Stimulated activated CD8-positive, alpha-beta memory T cell treated with anti-CD3 and anti-CD28 coated beads, Interleukin-2, amount 100 ng/mL, for 48 hours (primary cell): ENCODE measurements around the gene KRTAP10-3.
"Not testable (repeated sequence)": the region's sequence is repeated elsewhere in the genome, so short reads cannot be mapped to it uniquely, and the experiment has no call there.

Experiments
- DNase-seq, 2 donors: peaks; one replicate each; pipeline ENCODE4 v3.0.0-alpha.2; 2020; ENCODE audit warnings: low read depth in 2 of 2

Gene KRTAP10-3, protein sequence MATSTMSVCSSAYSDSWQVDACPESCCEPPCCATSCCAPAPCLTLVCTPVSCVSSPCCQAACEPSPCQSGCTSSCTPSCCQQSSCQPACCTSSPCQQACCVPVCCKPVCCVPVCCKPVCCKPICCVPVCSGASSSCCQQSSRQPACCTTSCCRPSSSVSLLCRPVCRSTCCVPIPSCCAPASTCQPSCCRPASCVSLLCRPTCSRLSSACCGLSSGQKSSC

DNA sequence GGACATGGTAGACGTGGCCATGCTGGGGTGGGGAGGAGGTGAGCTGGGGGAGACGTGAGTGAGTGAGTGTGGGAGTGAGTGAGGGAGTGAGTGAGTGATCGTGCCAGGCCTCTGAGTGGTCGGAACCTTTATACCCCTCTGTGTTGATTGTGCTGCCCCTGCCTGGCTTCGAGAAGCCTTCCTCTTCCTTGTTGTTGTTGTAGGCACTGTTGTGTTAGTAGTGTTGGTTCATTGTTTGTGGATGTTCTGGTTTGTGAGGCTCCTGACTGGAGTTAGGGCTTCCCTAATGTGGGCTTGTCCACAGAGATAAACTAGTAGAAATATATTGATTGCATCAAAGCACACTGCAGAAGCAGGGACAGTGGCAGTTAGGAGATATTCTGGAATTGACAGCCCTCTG lies at the start of gene KRTAP10-3:
Gene KRTAP10-3 (minus strand): TSS at position 101 of the 400 bp plus-strand sequence. CDS start 80 bp downstream, at position 21.
- DNase-seq = no peak

DNA sequence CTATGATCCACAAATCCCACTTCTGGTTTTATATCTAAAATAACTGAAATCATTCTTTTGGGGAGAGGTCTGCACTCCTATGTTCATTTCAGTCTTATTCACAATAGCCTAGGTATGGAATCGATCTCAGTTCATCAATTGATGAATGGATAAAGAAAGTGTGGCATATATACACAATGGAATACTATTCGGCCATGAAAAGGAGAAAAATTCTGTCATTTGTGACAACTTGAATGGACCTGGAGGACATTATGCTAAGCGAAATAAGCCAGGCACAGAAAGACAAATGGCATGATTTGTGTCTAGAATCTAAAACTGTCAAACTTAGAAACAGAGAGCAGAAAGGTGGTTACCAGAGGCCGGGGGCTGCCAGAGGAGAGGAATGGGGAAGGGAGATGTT lies 47.9 kb upstream of the KRTAP10-3 start:
- no peak for DNase-seq

DNA sequence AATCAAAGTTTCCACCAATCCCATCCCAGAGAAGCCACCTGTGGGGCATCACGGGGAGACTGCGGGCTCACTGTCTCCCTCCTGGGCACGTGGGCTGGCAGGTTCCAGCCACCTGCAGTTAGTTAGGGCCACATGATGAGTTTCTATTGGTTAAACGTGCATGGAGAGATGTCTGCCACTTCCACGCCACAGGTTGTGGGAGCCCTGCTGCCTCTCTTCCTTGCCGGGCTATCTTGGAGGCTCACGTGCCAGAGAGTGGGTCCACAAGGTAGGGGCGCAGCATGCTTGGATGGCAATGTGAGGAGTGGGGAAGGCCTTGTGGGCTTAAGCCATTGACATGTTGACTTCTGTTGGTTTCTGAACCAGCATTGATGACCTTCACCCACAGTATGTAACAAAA lies 45.3 kb upstream of the KRTAP10-3 start:
- DNase-seq = no peak

DNA sequence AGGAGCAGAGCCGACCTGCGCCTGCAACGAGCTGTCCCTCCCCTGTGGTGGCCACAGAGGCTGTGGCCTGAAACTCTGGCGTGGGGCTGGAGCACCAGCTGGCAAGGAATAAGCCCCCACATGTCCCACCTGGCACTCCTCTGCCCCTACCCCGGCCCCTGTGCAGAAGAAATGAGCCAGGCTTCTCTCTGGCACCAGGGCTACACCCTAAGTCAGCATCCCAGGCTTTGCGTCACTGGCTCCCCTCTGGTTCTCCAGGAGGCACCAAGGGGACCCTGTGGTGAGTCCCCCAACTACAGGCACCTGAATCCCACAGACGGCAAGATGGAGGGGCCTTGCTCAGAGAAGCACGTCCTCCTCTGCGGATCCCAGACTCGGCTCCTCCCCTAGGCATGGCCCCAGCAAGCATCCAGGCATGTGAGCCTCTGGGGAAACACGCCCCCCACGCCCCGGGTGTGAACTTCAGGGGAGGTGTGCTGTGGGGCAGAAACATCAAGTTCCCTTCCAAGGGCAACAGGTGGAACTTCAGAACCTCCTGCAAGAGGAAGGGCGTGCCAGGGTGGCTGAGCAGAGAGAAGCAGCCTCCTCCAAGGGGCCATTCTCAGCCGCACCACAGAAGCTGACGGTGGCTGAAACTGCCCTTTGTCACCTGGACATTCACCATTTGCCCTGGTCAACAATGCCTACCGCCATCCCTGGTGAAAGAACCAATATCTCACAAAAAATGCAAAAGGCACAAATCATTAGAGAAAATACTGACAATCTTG lies 44.7 kb upstream of the KRTAP10-3 start:
- no peak for DNase-seq

DNA sequence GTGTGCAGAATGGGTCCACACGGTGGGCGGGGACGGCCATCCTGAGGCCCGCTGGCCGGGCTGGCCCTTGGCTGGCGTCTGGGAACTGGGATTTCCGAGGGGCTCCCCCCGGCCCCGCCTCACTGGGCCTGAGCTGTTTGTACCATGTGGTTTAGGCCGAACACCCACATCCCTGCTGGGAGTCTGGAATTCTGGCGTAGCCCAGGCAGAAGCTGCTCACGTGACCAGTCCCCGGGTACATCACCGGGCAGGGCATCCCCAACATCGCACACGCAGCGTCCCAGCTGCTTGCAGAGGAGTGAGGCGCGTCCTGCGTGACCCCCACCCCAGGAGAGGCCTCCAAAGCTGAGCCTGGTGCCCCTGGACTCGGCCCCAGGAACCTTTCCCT lies 43.9 kb upstream of the KRTAP10-3 start:
- DNase-seq = no peak

DNA sequence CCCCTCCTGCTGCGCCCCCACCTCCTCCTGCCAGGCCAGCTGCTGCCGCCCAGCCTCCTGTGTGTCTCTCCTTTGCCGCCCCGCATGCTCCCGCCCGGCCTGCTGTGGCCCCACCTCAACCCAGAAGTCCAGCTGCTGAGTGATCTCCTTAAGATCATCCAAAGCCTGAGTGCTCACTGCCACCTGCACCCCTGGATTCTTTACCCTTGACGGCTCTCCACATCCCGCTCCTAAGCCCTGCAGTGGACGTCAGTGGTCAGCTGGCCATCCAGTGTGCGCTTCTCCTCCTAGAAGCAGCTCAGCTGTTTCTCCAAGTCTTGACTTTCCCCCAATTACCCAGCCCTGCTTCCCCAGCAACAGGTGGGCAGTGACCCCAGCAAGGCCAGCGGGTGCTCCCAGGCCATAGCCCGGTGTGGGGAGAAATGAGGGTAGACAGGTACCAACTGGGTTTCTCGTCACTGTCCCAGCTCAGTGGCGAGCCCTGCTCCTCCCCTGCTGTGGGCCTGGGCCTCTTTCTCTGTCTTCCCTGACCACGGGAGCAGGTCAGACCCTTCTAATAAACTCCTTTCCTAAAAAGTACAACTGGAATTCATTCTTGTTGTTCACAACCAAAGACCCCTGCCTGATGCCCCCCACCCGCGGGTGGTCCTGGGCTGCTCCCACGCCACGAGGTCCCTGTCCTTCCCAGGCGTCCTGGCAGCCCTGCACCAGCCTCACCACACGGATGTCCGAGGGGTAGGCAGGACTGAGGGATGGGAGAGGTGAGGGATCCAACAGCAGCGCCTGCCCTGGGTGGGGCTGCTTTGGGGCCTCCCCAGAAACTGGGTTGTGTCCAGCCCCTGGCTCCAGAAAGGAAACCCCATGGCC lies 43.2 kb upstream of the KRTAP10-3 start:
- no peak for DNase-seq

DNA sequence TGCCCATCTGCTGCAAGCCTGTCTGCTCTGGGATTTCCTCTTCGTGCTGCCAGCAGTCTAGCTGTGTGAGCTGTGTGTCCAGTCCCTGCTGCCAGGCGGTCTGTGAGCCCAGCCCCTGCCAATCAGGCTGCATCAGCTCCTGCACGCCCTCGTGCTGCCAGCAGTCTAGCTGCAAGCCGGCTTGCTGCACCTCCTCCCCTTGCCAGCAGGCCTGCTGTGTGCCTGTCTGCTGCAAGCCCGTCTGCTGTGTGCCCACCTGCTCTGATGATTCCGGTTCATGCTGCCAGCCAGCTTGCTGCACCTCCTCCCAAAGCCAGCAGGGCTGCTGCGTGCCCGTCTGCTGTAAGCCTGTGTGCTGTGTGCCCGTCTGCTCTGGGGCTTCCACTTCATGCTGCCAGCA lies 42.5 kb upstream of the KRTAP10-3 start:
- DNase-seq = not testable (repeated sequence)

DNA sequence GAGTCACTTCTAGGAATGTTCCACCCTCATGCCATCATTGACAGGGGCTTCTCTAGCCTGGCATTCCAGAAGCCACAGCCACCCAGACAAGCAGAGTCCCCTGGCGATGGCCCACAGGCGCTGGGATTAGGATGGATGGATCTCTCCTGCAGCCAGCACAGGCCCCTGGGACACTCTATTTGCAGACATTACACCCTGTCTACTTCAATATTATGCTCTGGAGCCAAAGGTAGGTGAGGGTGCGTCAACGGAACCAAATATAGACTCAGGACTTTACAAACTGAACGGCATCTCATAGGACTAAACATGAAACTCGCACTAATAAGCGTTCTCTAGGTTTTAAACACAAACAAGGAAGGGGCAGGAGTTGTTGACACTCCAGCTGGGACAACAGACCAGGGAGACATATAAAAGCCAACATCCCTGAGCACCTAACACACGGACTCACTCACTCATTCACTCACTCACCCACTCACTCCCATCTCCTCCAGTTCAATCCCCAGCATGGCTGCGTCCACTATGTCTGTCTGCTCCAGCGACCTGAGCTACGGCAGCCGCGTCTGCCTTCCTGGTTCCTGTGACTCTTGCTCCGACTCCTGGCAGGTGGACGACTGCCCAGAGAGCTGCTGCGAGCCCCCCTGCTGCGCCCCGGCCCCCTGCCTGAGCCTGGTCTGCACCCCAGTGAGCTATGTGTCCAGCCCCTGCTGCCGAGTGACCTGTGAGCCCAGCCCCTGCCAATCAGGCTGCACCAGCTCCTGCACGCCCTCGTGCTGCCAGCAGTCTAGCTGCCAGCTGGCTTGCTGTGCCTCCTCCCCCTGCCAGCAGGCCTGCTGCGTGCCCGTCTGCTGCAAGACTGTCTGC lies 41.8 kb upstream of the KRTAP10-3 start, which contains the start of gene KRTAP10-7:
Gene KRTAP10-7 (plus strand): TSS at position 480 of the 861 bp plus-strand sequence. CDS start 25 bp downstream, at position 505.
- not testable (repeated sequence) for DNase-seq

DNA sequence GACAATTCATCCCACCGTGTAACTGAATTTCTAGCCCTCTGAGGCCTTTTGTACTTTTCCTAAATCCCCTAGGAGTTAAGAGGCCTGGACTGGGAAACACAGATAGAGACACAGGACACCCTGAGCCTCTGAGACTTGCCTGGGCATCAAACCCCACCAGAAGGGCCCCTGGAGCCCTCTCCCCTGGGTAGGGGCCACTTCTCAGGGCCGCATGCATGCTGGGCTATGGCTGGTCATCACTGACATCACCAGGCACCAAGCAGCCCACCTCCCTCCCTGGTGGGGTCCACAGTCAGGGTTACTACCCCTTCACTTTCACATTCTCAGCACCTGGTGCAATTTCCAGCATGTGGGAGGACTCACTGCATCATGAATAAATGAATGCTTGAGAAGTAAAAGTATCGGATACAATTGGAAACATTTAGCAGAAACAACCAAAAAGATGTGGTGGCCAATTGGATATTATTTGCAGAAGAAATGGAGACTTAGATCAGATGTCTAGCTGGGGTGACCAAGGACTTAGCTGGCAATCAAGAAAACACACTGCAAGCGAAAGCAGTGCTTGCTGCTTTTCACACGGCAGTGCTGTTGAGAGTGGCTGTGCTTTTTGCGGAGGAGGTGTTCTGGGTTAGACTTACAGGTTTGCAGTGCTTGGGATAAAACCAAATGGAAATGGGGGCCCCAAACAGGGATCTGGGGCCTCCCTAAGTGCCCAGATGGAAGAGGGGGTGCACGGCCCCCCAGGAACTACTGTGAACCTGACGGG lies 40.9 kb upstream of the KRTAP10-3 start:
- DNase-seq = no peak

DNA sequence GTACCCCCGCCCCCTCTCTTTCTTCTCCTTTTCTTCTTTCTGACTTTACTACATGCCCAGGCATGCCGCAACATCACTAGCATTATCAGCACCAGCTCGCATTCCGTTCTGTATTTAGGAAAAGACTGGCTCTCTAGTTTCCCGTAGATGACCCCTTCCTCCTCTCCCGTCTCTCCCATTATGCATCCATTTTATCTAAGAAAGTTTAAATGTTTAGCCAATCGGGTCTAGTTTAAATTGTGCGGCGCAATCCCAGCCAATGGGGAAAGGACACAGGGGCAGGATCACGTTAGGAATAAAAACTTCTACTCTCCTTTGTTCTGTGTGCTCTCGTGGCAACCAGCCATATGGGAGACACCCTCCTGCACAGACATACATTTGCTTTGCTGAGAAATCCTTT lies 39.5 kb upstream of the KRTAP10-3 start:
- DNase-seq = no peak

DNA sequence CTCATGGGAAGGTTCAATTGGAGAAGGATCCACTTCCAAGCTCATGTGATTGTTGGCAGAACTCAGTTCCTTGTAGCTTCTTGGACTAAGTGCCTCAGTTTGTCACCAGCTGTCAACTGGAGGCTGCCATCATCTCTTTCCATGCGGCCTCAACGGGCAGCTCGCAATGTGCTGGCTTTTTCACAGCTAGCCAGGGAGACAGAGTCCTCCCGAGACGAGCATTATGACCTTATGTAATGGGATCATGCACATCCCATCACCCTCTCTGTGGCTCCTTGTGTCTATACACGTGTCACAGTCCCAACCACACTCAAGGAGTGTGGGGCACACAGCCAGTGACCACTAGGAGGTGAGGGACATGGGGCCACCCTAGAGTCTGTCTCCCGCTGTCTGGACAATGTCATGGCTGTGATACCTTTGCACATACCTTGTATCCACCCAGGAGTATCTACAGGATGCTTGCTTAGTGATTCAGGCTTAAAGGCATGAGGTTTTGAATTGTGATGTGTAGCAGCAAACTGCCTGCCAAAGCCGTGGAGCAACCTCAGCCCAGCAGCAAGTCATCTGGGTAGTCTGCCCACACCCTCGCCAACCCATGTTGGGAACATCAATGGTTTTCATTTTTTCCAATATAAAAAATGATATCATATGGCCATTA lies 37.6 kb upstream of the KRTAP10-3 start:
- no peak for DNase-seq

DNA sequence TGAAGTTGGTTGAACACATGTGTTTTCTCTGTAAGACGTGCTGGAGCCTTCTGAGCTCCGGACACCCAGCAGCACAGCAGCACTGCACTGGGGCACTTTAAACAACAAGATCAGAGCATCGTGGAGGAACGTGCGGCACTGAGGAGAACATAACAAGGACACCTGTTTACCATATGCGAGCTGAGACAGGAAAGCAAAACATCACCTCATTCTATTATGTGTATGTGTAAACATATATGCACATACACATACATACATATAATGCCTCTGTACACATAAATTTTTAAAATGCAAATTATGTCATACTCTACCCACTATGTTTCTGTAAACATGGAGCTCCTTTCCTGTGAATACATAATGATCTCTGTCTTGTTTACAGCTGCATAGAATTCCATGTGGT lies 36.9 kb upstream of the KRTAP10-3 start:
- DNase-seq = no peak

DNA sequence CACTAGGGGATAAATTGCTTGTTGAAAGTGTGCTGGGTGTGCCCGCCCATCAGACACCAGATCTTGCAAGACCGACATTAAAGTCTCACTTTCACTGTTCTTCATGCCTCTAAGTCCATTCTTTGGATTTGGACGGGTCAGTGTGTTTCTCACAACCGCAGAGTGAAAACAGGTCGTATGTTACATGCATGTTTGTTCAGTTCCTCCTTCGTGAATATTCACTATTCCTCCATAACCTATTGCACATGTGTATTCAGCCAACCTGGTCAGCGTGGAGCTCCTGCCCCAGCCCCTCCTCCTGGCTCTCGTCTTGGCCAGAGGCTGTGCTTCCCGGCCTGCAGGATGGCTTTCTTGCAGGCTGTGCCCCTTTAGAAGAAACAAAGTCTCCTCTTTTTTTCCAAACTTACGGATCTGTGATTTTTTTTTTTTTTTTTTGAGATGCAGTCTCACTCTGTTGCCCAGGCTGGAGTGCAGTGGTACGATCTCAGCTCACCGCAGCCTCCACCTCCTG lies 35.9 kb upstream of the KRTAP10-3 start:
- no peak for DNase-seq

DNA sequence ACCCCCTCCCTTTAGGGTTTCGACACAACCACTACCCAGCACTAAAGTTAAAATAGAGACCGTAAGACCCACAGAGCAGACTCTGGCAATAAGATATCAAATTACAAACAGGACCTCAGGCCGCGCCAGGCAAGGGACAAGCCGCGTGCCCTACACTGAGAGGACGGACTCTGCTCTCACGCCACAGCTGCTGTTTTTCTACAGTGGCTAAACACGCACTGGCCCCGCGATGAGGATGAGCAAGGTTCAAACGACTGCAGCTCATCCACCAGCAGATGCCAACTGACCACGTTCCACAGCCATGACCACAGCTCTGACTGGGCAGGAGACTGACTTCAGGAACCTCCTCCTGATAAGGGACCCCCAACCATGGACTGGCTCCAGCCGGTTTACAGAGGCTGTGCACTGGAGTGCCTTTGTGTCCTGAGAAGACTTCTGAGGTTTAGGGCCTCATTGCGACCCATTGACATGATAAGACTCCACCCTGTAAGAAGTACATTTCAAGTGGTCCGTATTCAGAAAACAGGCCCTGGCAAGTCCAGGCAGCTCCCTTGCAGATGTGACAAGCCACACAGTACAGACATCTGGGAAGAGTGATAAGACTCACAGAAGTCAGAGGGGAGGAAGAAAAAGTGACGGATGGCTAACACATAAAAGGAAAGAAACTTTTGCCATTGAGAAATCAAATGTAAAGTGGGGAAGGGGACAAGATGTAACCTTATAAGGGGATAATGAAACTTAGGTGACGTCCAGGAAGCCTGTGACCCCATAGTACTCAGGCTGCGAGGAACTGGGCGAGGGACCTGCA lies 35.2 kb upstream of the KRTAP10-3 start:
- no peak for DNase-seq

DNA sequence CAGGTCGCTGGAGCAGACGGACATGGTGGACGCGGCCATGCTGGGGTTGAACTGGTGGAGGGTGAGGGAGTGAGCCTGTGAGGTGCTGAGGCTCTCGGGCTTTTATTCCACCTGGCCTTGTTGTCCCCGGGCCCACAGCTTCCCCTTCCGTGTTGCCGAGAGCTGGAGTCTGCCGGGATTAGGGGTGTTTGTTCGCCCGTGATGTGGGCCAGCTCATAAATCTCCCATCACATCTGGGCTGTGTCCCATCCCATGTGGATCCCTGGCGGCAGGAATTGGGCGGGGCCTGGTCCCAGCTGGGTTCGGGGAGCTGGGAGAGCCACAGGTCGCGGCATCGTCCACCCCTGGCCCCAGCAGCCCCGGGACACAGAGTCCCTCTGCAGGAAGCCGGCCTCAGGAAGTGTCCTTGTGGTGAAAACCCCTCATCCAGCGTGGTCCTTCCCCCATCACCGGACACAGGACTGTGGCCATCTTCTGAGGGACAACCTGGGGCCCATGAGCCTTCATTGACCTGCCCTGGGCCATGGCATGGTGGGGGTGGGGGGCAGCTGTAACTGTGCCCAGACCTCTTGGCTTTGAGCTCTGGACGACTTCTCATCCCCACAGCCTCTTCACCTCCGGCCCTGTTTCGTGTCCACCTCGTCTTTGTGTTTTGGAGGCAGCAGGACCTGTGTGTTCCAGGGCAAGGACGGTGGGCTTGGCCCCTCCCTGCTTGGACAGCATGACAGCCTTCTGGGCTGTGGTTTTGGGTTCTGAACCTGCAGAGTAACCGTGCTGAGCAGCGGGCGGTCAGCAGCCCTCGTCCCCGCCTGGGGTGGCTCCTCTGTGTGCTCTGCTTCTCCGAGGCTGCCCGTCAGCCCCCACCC lies 34.1 kb upstream of the KRTAP10-3 start, which contains the start of gene KRTAP10-6:
Gene KRTAP10-6 (minus strand): TSS at position 60 of the 866 bp plus-strand sequence. CDS start 21 bp downstream, at position 39.
- DNase-seq = no peak

DNA sequence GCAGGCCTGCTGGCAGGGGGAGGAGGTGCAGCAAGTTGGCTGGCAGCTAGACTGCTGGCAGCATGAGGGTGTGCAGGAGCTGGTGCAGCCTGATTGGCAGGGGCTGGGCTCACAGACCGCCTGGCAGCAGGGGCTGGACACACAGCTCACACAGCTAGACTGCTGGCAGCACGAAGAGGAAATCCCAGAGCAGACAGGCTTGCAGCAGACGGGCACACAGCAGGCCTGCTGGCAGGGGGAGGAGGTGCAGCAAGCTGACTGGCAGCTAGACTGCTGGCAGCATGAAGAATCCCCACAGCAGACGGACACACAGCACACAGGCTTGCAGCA lies 33.2 kb upstream of the KRTAP10-3 start:
- not testable (repeated sequence) for DNase-seq

DNA sequence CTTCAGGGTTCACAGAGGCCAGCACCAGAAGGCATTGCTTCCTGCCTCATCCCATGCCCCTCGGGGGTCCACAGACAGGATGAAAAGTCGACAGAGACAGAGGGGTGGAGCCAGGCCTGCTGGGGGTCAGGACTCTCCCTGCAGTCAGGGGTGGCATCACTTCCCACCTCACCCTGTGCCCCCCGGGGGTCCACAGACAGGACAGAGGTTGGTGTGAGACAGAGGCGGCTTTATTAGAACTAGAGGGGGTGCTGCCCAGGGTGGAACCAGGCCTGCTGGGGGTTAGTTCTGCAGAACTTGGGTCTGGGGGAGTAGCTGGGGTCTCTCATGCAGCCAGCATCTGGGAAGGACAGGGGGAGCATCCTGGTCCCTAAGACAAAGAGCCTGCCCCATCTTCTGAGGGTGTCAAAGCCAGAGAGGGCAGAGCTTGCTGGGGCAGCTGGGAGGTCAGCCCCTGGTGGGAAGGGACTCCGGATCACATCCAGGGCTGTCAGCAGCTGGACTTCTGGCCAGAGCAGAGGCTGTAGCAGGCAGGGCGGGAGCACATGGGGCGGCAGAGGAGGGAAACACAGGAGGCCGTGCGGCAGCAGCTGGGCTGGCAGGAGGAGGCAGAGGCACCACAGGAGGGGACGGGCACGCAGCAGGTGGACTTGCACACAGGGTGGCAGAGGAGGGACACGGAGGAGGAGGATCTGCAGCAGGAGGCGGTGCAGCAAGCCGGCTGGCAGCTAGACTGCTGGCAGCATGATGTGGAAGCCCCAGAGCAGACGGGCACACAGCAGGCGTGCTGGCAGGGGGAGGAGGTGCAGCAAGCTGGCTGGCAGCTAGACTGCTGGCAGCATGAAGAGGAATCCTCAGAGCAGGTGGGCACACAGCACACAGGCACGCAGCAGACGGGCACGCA lies 32.6 kb upstream of the KRTAP10-3 start:
- not testable (repeated sequence) for DNase-seq
